HepG2 (cell line): ENCODE measurements around the gene SMIM29. TPM values are rescaled to one million over a fixed set of nuclear protein-coding genes. Genes with fewer than 3 reads are reported as not detected.

Source experiments
- ELF1 ChIP-seq: sonication (generic); formaldehyde crosslinking; IDR thresholded peaks from 2 replicates; pipeline ENCODE4 v1.4.0; 2020; ENCODE audit warnings: missing genetic modification reagents
- FOXM1 ChIP-seq: sonication (generic); formaldehyde crosslinking; IDR thresholded peaks from 2 replicates; pipeline ENCODE4 v1.5.0; 2020; ENCODE audit warnings: missing genetic modification reagents
- MIXL1 ChIP-seq: IDR thresholded peaks from 2 replicates; pipeline ENCODE4 v1.6.1; 2016
- NKX3-1 ChIP-seq: sonication (generic); formaldehyde crosslinking; IDR thresholded peaks from 2 replicates; pipeline ENCODE4 v1.5.0; 2020; ENCODE audit warnings: missing genetic modification reagents
- NR2F2 ChIP-seq: IDR thresholded peaks from 2 replicates; pipeline ENCODE4 v1.6.1; 2012; ENCODE audit warnings: low read depth, inconsistent platforms, borderline replicate concordance
- PHF5A ChIP-seq: IDR thresholded peaks from one replicate; pipeline ENCODE4 v1.6.1; 2018; ENCODE audit warnings: low read depth, missing genetic modification reagents; ENCODE audit not compliant: unreplicated experiment
- TEAD3 ChIP-seq: optimal IDR thresholded peaks from 2 replicates; pipeline ENCODE3; 2016; ENCODE audit warnings: borderline replicate concordance
- ZNF205 ChIP-seq: IDR thresholded peaks from 2 replicates; pipeline ENCODE4 v1.6.1; 2018; ENCODE audit warnings: missing biosample characterization, missing genetic modification reagents
- ZNF468 ChIP-seq: sonication (generic); formaldehyde crosslinking; IDR thresholded peaks from 2 replicates; pipeline ENCODE4 v1.8.0; 2022; ENCODE audit warnings: mild to moderate bottlenecking, moderate library complexity, missing genetic modification reagents
- ZNF629 ChIP-seq: sonication (generic); formaldehyde crosslinking; conservative IDR thresholded peaks from 2 replicates; pipeline ENCODE4 v1.5.0; 2020; ENCODE audit warnings: missing genetic modification reagents
- ZNF773 ChIP-seq: sonication (generic); formaldehyde crosslinking; IDR thresholded peaks from 2 replicates; pipeline ENCODE4 v1.4.0; 2020; ENCODE audit warnings: missing genetic modification reagents, borderline replicate concordance
- ZNF792 ChIP-seq: IDR thresholded peaks from 2 replicates; pipeline ENCODE4 v1.6.1; 2016
- ZSCAN25 ChIP-seq: sonication (generic); formaldehyde crosslinking; IDR thresholded peaks from 2 replicates; pipeline ENCODE4 v1.8.0; 2022; ENCODE audit warnings: mild to moderate bottlenecking, missing genetic modification reagents
- polyA plus RNA-seq, 8 experiments: library from polyadenylated mRNA; depleted of rRNA in 3 of 8; stranded (reverse) in 7 of 8; unstranded in 1 of 8; fragments of >200 nt; fragmentation: Illumina TruSeq in 4 of 8; extraction: Trizol in 4 of 8; gene quantifications; 2 replicates each; pipeline versions ENCODE4 v1.2.1 to v1.2.3, GENCODE V29; 2011 to 2016; ENCODE audit warnings: low read depth in 4 of 8, missing spikeins in 1 of 8, mixed read lengths in 1 of 8; ENCODE audit not compliant: insufficient read depth in 1 of 8
- total RNA-seq, 5 experiments: library from RNA; depleted of rRNA; stranded (reverse); fragments of >200 nt; fragmentation: Illumina TruSeq; extraction: Trizol; gene quantifications; 2 replicates each; pipeline ENCODE4 v1.2.3, GENCODE V29; 2016; ENCODE audit warnings: low read depth in 1 of 5
- TF ChIP-seq, protein P1 (sequence below): sonication (generic); formaldehyde crosslinking; IDR thresholded peaks from 2 replicates; pipeline ENCODE4 v1.8.1; 2023; ENCODE audit warnings: mild to moderate bottlenecking, moderate library complexity, missing genetic modification reagents
- TF ChIP-seq, protein P2 (sequence below): sonication (generic); formaldehyde crosslinking; IDR thresholded peaks from 2 replicates; pipeline ENCODE4 v1.4.0; 2020; ENCODE audit warnings: missing genetic modification reagents
- TF ChIP-seq, protein P3 (sequence below): IDR thresholded peaks from 2 replicates; pipeline ENCODE4 v1.6.1; 2016; ENCODE audit warnings: low read depth, missing genetic modification reagents, missing compliant biosample characterization
- TF ChIP-seq, protein P4 (sequence below): sonication (generic); formaldehyde crosslinking; IDR thresholded peaks from 2 replicates; pipeline ENCODE4 v1.5.0; 2020; ENCODE audit warnings: missing genetic modification reagents, mild to moderate bottlenecking, borderline replicate concordance
- TF ChIP-seq, protein P5 (sequence below): sonication (generic); formaldehyde crosslinking; conservative IDR thresholded peaks from 2 replicates; pipeline ENCODE4 v1.4.0; 2020; ENCODE audit warnings: mild to moderate bottlenecking, missing genetic modification reagents, moderate library complexity

SMIM29 gene
- total and polyA plus RNA-seq, 2 of the 13 experiments (the other 11 are each of a cell fraction or from before 2014, with no cell fraction given) = 8.8 to 15.3 TPM

DNA sequence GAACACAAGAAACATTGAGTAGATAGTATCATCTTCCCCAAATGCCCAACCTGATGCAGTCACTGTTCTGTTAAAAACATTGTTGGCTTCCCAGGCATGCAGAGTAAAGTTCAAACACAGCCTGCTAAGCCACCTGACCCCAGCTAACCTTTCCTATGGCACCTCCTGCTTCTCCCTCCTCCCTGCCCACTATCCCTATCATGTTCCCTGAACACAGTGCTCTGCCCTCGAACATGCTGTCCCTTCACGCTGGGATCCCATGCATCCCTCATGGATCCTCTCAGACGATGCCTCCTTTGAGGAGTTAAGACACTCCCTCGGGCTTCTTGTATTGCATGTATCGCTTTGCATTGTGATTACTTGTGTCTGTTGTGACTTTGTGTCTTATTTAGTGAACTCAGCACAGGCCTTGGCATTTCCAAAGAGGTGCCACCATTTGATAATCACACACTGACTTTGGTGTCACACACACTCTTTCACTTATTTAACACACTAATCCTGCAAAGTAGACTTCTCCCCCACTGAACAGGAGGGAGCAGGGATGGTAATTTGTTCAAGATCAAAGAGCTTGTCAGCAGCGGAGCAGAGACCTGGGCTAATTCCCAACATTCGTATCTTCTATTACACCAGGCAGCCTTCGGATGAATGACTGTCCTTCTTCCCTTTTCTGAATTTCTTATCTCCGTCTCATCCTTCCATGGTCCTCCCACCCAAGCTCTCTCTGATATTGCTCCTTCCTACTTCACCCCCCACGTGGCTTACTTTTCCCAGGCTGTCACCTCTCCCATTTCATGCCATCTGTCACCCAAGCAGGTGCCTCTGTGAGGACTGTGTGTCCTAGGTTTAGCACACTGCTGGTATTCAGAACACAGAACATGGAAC lies 28.3 kb upstream of the SMIM29 start (continued):
- TF ChIP-seq ZNF792 (CRISPR knock-in tag) (peak; percentile 71; the same call in 1 of the 2 replicates), MIXL1 (0 out of 2 replicates have a peak, but pooled peaks have one; percentile 26), ZNF773 (CRISPR knock-in tag) (no peak), ZNF629 (CRISPR knock-in tag) (no peak), PHF5A (no peak), TEAD3 (CRISPR knock-in tag) (peak; percentile 97), ZNF468 (CRISPR knock-in tag) (no peak), ELF1 (CRISPR knock-in tag) (peak; percentile 32; the same call in 1 of the 2 replicates), FOXM1 (no peak), ZSCAN25 (CRISPR knock-in tag) (peak; percentile 61; the same call in 1 of the 2 replicates), ZNF205 (CRISPR knock-in tag) (no peak), NR2F2 (peak; percentile 65; the same call in 1 of the 2 replicates), NKX3-1 (CRISPR knock-in tag) (no peak)
- TF ChIP-seq, protein P1, sequence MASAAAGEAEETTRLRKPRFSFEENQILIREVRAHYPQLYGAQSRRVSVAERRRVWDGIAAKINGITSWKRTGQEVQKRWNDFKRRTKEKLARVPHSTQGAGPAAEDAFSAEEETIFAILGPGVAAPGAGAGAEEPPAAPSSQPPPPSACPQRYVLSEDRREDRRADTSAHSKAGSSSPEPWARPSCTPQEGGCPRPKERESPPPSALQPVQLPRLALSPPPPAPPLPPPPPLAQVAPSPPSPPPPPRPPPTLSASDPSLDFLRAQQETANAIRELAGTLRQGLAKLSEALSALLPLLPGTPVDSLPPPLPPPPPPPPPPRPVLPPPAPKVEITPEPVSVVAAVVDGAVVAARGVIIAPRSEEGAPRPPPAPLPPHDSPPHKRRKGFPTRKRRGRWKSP (CRISPR knock-in tag) = no peak
- TF ChIP-seq, protein P2, sequence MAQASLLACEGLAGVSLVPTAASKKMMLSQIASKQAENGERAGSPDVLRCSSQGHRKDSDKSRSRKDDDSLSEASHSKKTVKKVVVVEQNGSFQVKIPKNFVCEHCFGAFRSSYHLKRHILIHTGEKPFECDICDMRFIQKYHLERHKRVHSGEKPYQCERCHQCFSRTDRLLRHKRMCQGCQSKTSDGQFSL (CRISPR knock-in tag) = no peak
- TF ChIP-seq, protein P3, sequence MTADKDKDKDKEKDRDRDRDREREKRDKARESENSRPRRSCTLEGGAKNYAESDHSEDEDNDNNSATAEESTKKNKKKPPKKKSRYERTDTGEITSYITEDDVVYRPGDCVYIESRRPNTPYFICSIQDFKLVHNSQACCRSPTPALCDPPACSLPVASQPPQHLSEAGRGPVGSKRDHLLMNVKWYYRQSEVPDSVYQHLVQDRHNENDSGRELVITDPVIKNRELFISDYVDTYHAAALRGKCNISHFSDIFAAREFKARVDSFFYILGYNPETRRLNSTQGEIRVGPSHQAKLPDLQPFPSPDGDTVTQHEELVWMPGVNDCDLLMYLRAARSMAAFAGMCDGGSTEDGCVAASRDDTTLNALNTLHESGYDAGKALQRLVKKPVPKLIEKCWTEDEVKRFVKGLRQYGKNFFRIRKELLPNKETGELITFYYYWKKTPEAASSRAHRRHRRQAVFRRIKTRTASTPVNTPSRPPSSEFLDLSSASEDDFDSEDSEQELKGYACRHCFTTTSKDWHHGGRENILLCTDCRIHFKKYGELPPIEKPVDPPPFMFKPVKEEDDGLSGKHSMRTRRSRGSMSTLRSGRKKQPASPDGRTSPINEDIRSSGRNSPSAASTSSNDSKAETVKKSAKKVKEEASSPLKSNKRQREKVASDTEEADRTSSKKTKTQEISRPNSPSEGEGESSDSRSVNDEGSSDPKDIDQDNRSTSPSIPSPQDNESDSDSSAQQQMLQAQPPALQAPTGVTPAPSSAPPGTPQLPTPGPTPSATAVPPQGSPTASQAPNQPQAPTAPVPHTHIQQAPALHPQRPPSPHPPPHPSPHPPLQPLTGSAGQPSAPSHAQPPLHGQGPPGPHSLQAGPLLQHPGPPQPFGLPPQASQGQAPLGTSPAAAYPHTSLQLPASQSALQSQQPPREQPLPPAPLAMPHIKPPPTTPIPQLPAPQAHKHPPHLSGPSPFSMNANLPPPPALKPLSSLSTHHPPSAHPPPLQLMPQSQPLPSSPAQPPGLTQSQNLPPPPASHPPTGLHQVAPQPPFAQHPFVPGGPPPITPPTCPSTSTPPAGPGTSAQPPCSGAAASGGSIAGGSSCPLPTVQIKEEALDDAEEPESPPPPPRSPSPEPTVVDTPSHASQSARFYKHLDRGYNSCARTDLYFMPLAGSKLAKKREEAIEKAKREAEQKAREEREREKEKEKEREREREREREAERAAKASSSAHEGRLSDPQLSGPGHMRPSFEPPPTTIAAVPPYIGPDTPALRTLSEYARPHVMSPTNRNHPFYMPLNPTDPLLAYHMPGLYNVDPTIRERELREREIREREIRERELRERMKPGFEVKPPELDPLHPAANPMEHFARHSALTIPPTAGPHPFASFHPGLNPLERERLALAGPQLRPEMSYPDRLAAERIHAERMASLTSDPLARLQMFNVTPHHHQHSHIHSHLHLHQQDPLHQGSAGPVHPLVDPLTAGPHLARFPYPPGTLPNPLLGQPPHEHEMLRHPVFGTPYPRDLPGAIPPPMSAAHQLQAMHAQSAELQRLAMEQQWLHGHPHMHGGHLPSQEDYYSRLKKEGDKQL (CRISPR knock-in tag) = no peak
- TF ChIP-seq, protein P4, sequence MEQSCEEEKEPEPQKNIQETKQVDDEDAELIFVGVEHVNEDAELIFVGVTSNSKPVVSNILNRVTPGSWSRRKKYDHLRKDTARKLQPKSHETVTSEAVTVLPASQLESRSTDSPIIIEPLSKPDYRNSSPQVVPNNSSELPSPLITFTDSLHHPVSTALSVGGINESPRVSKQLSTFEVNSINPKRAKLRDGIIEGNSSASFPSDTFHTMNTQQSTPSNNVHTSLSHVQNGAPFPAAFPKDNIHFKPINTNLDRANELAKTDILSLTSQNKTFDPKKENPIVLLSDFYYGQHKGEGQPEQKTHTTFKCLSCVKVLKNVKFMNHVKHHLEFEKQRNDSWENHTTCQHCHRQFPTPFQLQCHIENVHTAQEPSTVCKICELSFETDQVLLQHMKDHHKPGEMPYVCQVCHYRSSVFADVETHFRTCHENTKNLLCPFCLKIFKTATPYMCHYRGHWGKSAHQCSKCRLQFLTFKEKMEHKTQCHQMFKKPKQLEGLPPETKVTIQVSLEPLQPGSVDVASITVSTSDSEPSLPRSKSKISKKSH (CRISPR knock-in tag) = no peak
- TF ChIP-seq, protein P5, sequence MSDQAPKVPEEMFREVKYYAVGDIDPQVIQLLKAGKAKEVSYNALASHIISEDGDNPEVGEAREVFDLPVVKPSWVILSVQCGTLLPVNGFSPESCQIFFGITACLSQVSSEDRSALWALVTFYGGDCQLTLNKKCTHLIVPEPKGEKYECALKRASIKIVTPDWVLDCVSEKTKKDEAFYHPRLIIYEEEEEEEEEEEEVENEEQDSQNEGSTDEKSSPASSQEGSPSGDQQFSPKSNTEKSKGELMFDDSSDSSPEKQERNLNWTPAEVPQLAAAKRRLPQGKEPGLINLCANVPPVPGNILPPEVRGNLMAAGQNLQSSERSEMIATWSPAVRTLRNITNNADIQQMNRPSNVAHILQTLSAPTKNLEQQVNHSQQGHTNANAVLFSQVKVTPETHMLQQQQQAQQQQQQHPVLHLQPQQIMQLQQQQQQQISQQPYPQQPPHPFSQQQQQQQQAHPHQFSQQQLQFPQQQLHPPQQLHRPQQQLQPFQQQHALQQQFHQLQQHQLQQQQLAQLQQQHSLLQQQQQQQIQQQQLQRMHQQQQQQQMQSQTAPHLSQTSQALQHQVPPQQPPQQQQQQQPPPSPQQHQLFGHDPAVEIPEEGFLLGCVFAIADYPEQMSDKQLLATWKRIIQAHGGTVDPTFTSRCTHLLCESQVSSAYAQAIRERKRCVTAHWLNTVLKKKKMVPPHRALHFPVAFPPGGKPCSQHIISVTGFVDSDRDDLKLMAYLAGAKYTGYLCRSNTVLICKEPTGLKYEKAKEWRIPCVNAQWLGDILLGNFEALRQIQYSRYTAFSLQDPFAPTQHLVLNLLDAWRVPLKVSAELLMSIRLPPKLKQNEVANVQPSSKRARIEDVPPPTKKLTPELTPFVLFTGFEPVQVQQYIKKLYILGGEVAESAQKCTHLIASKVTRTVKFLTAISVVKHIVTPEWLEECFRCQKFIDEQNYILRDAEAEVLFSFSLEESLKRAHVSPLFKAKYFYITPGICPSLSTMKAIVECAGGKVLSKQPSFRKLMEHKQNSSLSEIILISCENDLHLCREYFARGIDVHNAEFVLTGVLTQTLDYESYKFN (CRISPR knock-in tag) = peak; percentile 79
